Left hindlimb (tissue), 1 donor: ENCODE results near the gene DPH7.
"Not testable (repeated sequence)": the region's sequence is repeated elsewhere in the genome, so short reads cannot be mapped to it uniquely, and the experiment has no call there.

Experiments
- DNase-seq: peaks from one replicate; pipeline ENCODE4 v3.0.0-alpha.2; 2018

Gene DPH7

DNA sequence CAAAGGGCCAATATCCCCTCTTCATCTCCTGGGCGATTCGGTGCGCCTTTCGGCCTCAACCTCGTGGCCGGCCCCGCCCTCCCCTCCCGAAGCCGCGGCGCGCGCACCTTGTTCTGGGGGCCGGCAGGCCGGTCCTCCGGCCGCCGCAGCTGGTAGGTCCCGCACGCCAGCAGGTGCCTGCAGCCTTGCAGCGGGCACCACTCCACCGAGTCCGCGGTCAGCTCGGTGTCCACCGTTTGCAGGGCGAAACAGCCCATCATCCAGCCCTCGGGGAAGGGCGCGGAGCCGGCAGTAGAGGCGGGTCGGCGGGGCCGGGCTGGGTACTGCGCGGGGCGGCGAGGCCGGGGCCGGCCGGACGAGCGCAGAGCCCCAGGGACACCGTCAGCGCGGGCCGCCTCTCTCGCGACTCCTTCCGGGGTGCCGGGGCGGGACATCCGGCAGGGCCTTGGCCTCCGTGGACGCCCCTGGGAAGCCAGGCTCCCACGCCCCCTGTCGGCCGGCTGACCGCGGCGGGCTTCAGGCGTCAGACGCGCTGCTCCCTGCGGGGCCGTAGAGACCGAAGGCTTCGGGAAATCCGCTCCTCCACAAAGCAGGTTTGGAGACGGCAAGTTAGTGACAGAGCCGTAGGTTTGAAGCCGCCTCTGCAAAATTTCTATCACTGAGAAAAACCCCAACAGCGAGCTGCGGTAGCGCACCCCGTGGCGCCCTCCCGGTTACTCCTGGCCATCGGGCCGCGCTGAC is at the start of gene DPH7:
Gene DPH7 (minus strand): TSS at position 408 of the 741 bp plus-strand sequence. CDS start 148 bp downstream, at position 260.
- peak; percentile 94 for DNase-seq

DNA sequence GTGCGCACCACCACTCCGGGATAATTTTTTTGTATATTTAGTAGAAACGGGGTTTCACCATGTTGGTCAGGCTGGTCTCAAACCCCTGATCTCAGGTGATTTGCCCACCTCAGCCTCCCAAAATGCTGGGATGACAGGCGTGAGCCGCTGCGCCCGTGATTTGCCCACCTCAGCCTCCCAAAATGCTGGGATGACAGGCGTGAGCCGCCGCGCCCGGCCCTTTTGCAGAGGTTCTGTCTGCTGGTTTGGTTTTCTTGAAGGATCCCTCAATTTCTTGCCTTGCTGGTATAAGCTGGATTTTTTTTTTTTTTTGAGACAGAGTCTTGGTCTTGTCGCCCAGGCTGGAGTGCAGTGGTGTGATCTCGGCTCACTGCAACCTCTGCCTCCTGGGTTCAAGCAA is 48.7 kb upstream of the DPH7 start:
- not testable (repeated sequence) for DNase-seq

DNA sequence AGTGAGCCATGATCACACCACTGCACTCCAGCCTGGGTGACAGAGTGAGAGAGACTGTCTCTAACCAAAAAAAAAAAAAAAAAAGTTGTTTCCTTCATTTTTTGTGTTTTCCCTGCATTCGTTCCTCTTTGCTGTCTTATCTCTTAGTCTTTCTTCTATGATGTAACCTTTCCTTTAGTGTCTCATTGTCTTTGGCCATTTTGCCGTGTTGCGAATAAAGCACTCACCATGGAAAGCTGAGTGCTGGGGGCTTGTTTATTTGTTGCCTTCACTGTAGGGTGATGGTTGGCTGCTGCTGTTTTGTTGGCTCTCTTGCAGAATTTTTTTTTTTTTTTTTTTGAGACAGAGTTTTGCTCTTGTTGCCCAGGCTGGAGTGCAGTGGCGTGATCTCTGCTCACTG is 47.7 kb upstream of the DPH7 start:
- DNase-seq = no peak

DNA sequence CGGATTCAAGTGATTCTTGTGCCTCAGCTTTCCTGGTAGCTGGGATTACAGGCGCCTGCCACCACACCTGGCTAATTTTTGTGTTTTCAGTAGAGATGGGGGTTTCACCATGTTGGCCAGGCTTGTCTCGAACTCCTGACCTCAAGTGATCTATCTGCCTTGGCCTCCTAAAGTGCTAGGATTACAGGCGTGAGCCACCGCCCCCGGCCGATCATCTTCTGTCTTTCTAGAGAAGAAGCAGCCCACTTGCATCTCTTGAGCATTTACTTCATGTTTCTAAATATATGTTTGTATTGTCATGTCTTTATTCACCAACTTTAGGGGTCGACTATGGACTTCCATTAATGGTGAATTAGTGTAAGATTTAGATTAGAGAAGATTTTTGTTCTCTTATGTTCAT is 43.5 kb upstream of the DPH7 start:
- not testable (repeated sequence) for DNase-seq

DNA sequence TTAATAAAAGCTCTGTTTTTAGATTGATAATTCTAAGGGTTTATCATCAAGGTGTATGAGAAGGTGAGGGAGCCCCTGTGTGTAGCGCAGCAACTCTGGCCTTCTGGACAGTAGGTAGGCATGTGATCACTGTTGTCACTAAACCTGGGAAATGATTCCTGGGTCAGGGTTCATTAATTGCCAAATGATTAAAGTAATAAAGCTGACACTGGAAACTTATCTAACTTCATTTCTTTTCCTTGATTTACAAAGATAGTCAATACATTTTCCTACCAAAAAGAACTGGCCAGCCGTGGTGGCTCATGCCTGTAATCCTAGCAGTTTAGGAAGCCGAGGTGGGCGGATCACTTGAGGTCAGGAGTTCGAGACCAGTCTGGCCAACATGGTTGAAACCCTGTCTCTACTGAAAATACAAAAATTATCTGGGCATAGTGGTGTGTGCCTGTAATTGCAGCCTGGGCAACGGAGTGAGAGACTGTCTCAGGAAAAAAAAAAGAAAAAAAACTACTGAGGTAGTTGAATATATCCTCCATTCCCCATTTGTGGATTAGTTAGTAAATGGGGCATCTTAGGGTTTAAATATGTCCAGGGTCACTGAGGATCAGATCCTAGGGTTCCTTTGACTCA is 42.5 kb upstream of the DPH7 start:
- DNase-seq = no peak

DNA sequence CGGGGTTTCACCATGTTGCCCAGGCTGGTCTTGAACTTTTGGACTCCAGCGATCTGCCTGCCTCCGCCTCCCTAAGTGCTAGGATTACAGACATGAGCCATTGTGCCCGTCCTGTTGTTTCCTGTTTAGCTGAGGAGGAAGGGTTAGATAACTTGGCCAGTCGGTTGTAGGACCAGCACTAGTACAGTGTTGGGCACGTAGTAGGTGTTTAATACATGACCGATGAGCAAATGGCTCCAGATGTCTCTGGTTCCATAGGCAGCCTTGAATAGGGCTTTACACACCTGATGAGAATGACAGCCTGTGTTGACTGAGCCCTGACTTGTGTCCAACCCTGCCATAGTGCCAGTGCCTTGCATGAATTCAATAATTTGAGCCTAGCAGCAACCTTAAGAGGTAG is 41.9 kb upstream of the DPH7 start:
- no peak for DNase-seq

DNA sequence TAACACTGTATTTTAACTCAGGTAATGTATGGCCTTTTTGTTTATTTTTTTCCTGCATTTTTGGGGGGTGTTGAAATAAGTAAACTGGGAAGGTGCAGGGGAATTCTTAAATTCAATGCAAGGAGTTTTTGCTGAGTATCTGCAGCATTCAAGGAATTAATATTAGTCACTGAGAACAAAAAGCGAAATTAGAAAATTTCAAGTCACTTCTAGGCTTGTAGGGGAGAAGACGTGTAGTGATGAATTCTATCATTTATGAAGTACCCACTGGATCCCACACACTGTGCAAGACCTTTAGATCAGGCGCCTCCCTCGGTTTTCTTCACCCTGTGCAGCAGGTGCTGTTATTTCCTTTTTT is 41.3 kb upstream of the DPH7 start:
- DNase-seq = no peak

DNA sequence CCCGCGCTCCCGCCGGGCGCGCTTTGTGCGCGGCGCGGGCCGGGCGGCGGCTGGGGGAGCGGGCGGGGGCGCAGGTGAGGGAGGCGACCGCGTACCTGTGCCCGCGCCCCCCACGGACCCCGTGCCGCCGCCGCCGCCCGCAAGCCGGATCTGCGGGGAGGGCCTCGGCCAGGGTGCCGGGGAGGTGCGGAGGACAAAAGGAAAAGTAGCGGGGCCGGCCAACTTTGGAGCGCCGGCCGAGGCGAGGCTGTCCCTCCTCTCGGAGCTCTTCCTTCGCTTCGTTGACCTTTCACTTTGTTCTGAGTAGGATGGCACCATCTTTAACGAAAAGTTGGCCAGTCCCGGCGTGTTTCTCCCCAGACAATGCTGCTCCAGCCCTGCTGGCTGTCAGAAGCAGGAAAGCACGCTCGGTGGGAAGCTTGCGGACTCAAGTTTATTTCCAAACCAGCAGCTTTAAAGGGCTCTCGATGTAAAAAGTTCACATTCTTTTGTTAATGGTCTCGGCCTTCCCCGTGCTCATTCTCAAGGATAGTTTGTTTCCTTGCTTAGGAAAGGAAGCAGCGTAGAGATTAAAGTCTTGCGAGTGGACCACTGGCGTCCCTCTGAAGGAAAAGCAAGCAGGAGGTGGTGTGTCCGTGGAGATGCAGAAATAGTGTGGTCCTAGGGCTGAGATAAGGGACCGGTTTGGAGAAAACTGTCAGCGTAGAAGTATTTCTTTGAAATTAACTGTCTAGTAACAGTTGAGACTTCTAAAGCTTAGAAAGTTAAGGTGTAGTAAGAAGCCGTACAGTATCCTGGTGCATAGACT is 40.7 kb upstream of the DPH7 start:
- DNase-seq = no peak

DNA sequence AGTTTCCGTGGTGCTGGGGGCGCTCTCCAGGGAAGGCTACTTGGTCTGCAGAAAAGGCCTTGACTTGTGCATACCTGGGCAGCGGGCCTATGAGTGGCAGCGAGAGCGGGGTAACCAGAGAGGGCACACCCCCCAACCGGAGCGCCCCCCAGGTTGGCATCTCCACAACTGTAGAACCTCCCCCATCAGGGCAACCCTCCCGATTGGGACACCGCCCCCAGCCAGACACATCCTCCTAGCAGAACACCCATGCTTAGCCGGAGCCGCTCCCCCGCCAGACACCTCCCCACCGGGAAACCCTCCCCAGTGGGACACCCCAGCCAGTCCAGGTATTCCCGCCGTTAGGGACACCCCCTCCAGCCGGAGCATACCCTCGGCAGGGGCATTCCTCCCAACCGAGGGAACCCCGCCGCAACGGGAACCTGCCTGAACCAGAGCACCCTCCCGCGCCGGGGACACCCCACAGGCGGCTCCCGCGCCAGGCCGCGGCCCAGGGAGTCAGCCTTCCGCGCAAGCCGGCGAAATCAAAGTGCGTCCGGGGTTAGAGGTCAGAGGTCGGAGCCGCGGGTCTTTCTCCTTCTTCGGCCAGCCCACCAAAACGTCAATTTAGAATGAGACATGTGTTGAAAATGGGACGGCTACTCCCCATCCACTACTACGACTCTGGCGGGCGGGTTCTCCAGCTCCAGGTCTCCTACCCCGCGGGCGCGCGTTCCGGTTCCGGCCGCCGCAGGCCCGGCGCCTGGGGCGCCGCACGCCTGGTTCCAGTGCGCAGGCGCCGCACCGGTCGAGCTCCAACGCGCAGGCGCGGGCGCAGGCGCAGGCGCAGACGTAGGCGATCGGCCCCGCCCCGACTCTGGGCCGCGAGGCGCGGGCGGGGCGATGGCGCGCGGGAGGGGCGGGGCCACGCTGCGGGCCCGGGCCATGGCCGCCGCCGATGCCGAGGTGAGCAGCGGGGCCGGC is 39.7 kb upstream of the DPH7 start, which contains the start of gene EHMT1:
Gene EHMT1 (plus strand): TSS at position 901 of the 963 bp plus-strand sequence. CDS start 24 bp downstream, at position 925.
- DNase-seq = peak; percentile 91

DNA sequence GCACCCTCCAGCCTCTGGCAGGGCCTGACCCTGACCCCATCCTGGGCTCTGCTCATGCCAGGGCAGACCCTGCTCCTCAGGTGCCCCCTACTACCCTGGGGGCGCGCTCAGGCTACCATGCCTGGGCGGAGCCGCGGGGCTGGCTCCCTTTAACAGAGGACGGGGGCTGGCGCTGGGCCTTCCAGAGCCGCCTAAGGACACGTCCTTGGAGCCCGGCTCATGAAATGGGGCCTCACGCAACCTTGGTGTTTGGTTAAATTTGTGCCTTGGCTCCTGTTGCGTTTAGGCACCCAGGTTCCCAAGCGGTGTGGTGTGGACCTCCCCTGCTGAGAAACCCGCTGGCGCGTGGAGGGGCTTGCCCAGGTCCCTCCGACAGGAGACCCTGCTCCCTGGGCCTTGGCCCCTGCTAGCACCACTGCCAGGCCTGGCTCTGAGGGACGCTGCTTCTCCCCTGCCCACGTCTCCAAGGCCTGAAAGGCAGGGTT is 36.7 kb upstream of the DPH7 start:
- DNase-seq = no peak

DNA sequence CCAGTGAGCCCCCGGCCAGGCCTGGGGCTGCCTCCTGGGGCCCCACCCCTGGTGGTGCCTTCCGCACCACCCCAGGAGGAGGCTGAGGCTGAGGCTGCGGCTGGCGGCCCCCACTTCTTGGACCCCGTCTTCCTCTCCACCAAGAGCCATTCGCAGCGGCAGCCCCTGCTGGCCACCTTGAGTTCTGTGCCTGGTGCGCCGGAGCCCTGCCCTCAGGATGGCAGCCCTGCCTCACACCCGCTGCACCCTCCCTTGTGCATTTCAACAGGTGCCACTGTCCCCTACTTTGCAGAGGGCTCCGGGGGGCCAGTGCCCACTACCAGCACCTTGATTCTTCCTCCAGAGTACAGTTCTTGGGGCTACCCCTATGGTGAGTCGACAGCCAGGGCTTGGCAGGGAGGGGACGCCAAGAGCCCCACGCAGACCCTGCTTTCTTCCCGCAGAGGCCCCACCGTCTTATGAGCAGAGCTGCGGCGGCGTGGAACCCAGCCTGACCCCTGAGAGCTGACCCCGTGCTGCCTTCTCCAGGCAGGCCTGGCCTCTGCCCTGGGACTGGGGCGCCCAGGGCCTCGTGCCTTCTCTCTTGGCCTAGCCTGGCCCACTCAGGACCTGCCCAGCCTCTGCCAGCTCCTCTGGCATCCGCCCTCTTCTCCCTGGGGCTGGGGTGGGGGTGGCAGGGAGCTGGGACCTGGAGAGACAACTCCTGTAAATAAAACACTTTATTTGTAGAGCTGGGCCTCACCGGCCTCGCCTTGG is 36.1 kb upstream of the DPH7 start:
- no peak for DNase-seq

DNA sequence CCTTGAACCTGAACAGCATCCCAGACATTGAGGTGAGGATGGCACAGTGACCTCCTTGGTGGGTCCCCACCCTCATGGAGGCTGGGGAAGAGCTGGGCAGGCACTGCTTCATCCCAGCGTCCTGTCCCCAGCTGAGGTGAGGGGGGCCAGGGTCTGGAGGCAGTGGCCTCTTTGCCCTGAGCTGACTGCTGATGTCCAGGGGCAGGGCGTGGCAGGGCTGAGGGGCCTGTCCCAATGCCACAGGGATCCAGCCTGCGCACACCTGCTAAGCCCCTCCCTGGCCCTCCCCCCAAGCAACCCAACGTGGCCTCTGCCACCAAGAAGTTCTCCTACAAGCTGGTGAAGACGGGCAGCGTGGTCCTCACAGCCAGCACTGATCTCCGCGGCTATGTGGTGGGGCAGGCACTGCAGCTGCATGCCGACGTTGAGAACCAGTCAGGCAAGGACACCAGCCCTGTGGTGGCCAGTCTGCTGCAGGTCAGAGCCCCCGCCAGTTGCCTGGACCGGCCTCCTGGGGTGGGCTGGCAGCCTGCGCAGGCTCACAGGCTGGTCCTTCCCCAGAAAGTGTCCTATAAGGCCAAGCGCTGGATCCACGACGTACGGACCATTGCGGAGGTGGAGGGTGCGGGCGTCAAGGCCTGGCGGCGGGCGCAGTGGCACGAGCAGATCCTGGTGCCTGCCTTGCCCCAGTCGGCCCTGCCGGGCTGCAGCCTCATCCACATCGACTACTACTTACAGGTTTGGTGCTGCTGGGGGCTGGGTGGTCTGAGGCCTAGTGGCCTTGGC is 35.2 kb upstream of the DPH7 start:
- DNase-seq = no peak

DNA sequence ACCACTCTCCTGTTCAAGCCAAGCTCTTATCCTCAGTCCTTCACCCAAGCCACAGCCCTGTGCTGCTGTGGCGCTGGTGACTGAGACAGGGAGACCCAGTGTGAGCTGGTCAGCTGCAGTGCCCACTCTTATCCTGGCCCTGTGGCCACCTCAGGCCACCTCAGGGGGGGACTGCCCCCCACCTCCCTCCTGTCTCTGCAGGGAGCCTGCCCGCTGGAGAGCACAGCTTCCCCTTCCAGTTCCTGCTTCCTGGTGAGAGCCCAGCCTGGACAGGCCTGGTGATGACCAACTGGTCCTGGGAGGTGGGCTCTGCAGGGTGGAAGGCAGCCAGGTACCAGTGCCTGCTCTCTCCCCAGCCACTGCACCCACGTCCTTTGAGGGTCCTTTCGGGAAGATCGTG is 34.5 kb upstream of the DPH7 start:
- DNase-seq = no peak

DNA sequence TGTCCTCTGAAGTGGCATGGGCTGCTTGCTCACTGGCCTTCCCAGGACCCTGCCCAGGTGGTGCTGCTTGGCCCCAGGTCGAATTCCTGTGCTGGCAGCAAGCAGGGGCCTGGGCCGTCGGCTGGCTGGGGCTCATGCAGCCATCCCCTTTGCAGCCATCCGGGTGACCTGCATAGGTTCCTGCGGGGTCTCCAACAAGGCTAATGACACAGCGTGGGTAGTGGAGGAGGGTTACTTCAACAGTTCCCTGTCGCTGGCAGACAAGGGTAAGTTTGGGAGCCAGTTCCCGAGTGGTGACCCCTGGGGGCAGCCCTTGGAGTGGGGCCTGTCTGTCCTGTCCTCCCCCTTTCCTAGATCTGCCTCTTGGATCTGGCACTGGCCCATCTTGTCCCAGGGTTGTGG is 34.0 kb upstream of the DPH7 start:
- no peak for DNase-seq

DNA sequence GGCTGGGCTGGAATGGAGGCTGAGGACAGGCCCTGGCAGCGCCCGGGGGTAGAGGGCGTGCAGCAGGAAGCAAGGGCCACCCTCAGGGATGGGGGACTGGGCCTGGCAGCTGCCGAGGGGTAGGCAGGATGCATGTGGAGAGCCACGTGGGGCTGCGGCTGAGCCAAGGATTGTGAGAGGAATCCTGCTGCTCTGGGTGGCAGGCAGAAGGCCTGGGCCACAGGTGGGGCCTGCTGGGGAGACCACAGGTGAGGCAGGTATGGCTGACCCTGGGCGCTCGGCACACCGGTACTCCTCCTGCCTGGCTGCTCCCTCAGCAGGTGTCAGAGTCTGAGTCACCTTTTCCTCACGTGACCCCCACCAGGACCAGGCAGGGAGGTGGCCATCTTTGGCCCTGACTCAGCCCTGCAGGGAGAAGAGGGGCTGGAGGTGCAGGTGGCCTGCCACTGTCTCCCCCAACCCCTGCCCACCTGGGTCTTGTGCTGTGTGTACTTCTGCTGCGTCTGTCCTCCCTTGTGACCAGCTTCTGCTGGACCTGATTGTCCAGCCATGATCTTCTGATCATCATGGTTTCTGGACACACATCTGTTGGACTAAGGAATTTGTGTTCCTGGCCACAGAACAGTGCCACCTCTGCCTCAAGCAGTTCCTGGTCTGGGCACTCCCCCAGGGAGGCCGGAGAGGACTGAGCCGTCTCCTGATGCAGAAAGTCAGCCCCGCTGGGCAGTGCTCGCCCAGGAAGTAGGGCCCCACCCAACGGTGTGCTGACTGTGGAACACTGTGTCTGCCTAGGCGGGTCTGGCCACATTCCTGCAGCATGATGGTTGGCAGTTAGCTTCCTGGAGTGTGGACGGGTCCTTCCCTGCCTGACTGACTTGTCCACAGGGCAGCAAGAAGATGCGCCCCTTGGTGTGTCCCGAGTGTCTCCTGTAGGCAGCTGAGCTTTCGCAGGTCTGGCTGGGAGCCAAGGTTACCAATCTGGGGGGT is 33.2 kb upstream of the DPH7 start:
- no peak for DNase-seq

DNA sequence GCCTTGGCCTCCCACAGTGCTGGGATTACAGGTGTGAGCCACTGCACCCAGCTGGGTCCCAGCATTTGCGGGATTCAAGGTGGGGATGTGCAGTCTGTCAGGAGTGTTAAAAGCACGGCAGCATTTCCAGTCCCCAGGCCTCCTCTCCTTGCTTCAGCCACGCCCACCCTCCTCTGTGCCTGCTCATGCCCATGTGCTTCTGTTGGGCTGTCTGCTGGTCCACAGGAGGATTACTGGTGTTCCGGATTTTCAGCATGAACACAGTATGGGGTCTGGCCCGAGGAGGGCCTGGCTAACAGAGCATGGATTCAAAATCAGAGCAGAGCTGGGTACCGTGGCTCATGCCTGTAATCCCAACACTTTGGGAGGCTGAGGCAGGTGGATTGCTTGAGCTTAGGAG is 32.2 kb upstream of the DPH7 start:
- no peak for DNase-seq

DNA sequence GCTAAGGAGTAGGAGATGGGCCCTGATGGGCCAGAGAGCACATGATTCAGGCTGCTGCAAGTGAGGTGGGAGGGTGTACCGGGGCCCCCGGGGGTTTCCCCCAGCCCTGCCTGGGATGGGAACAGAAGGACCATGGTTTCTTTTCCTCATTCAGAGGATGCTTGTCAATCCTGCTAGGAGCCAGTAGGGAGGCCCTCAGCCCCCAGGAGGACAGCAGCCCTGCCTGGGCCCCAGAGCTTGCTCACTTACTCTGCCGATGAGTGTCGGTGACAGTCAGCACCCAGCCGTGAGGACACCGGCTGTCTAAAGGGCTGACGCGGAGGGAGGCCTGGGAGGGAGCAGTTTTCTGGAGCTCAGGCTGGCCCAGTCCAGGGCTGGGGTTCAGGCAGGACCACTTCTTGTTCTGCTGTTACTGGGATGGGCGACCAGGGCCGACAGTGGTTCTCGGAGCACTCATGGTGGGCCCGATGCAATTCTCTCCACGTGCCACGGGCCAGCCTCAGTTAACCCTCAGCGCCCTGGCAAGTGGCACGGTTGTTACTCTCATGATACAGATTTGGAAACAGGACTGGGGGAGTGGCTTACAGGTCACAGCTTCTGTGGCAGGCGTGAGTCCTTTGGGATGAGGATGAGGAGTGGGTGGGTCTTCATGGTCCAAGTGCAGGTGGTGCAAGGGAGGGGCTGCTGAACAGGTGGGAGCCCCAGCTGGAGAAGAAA is 28.6 kb upstream of the DPH7 start:
- no peak for DNase-seq

DNA sequence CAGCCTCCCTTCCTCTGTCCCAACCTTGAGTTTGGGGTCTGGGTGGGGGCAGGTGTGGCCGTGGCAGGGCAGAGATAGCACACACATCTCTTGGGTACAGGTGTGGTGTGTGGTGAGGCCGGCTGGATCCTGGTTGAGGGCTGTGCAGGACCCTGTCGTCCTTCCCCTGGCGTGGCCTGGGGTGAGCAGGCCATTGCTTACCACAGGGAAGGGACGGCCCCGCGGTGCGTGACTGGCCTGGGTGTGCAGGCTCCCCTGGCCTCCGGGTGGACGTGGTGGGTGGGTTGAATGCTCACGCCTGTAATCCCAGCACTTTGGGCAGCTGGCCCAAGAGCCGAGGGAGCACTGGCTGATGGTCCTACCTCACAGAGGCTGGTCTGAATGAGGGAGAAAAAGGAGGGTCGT is 28.0 kb upstream of the DPH7 start:
- no peak for DNase-seq
